Spleen (tissue), 11 donors: ENCODE measurements around the gene MATR3. TPM values are rescaled to one million over a fixed set of nuclear protein-coding genes. Genes with fewer than 3 reads are reported as not detected.

Experiments
- DNase-seq: peaks from one replicate; pipeline ENCODE4 v3.0.0-alpha.2; 2020
- H3K27ac ChIP-seq, 8 donors: fragments of 200-600 bp; sonication (generic) in 7 of 8; 1 replicate in 4 of 8; 2 replicates in 4 of 8; pipeline versions ENCODE4 v1.5.0 to v1.8.0; 2016 to 2021; ENCODE audit warnings: inconsistent platforms in 4 of 8, mild to moderate bottlenecking in 4 of 8, moderate library complexity in 1 of 8
- H3K27me3 ChIP-seq, 7 donors: fragments of 200-600 bp; sonication (generic) in 6 of 7; replicated peaks in 1 of 7; 1 replicate in 4 of 7; 2 replicates in 3 of 7; pipeline versions ENCODE4 v1.5.0 to v1.8.0; 2016 to 2021; ENCODE audit warnings: inconsistent platforms in 3 of 7, mild to moderate bottlenecking in 1 of 7
- H3K36me3 ChIP-seq, 6 donors: fragments of 200-600 bp; sonication (generic) in 5 of 6; 1 replicate in 4 of 6; 2 replicates in 2 of 6; pipeline versions ENCODE4 v1.5.0 to v1.8.0; 2016 to 2021; ENCODE audit warnings: inconsistent platforms in 2 of 6
- H3K4me1 ChIP-seq, 6 donors: fragments of 200-600 bp; sonication (generic) in 5 of 6; 1 replicate in 3 of 6; 2 replicates in 3 of 6; pipeline versions ENCODE4 v1.5.0 to v1.8.0; 2016 to 2021; ENCODE audit warnings: inconsistent platforms in 3 of 6
- H3K4me3 ChIP-seq, 8 donors: fragments of 200-600 bp; sonication (generic) in 7 of 8; 1 replicate in 4 of 8; 2 replicates in 4 of 8; pipeline versions ENCODE4 v1.5.0 to v1.8.0; 2016 to 2021; ENCODE audit warnings: inconsistent platforms in 4 of 8, mild to moderate bottlenecking in 4 of 8, moderate library complexity in 2 of 8
- H3K9me3 ChIP-seq, 8 donors: fragments of 200-600 bp; sonication (generic) in 7 of 8; 1 replicate in 4 of 8; 2 replicates in 4 of 8; pipeline versions ENCODE4 v1.5.0 to v1.8.0; 2016 to 2021; ENCODE audit warnings: inconsistent platforms in 4 of 8
- POLR2A ChIP-seq, 3 donors: fragments of 450-650 bp; IDR thresholded peaks; one replicate each; pipeline ENCODE4 v1.5.1; 2017; ENCODE audit warnings: antibody characterized with exemption in 3 of 3, mild to moderate bottlenecking in 1 of 3
- POLR2AphosphoS5 ChIP-seq, 3 donors: sonication (generic); formaldehyde crosslinking; IDR thresholded peaks; one replicate each; pipeline ENCODE4 v1.5.1; 2017; ENCODE audit warnings: antibody characterized with exemption in 3 of 3
- WGBS, 5 donors: extraction: QIAGEN DNeasy Blood & Tissue Kit in 3 of 5; methylation state at CpG; one replicate each; pipeline versions ENCODE4 v1.1.5 to v1.1.7; 2013 to 2018; 5-methylcytosine and 5-hydroxymethylcytosine counted together
- intact Hi-C: fragments of 100-400 bp; cut with DNase I; formaldehyde crosslinking; loops from one replicate; pipeline ENCODE4 v1.15.0; 2023; ENCODE audit warnings: low total_unique reads
- polyA plus RNA-seq, 3 donors: library from polyadenylated mRNA; stranded (reverse); fragments of 200-250 nt; gene quantifications; one replicate each; pipeline ENCODE4 v1.2.1, GENCODE V29; 2013
- total RNA-seq, 7 donors: library from RNA; depleted of rRNA in 3 of 7; stranded (reverse); fragments of >200 nt in 3 of 7; fragmentation: NEBNext Ultra II Directional in 4 of 7; extraction: Animal tissue kit (Norgen Biotek cat#: 25700) in 4 of 7; gene quantifications; one replicate each; pipeline versions ENCODE4 v1.1.0 to v1.2.1, GENCODE V29; 2016 to 2021
- TF ChIP-seq, protein P1 (sequence below), 11 experiments: fragments of 200-600 bp in 7 of 11; fragments of 450-650 bp in 4 of 11; sonication (generic) in 4 of 11; IDR thresholded peaks in 8 of 11; conservative IDR thresholded peaks in 3 of 11; 1 replicate in 7 of 11; 2 replicates in 4 of 11; pipeline versions ENCODE4 v1.4.0 to v1.8.0; 2016 to 2021; ENCODE audit warnings: antibody characterized with exemption in 11 of 11, inconsistent platforms in 4 of 11, mild to moderate bottlenecking in 1 of 11
- donor health status: healthy with polysubstance abuse.
- donor health status: DM: no; HTN: no; CAD: no; lungs with moderate emphysema.
- donor health status: DM: no; HTN: no; CAD: no.
- donor health status: Bipolar disorder and iron deficiency.
- donor health status: healthy.
- donor health status: DM: no; HTN: no; CAD: no.
- donor health status: DM: yes; HTN: yes; CAD: no.

Gene MATR3
- total and polyA plus RNA-seq, 10 donors: 114 to 251 (median 206) TPM

DNA sequence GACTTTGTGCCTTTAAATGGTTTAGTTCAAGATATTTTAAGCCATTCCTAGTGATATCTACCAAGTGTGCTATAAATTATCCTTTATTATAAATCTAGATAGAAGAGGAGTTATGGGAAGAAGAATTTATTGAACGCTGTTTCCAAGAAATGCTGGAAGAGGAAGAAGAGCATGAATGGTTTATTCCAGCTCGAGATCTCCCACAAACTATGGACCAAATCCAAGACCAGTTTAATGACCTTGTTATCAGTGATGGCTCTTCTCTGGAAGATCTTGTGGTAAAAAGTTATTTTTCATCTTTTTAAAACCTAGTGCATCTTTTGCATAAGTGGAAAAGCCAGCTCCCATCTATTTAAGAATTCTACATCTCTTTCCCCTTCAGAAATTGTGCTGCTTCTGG is 70.9 kb downstream of the MATR3 start:
- Histone ChIP-seq H3K27me3 (no peaks in the 10 kb centered on the region), H3K36me3 (peaks cover 0 to 86% (median 55%) of the 10 kb centered on the region in 6 donors), H3K9me3 (no peaks in the 10 kb centered on the region), H3K4me3 (no peak overlapping the region), H3K4me1 (peaks cover 0 to 18% (median 0%) of the 10 kb centered on the region in 6 donors), H3K27ac (no peak overlapping the region)
- intact Hi-C loops: no loop called here
- no peak for DNase-seq
- TF ChIP-seq, protein P1, sequence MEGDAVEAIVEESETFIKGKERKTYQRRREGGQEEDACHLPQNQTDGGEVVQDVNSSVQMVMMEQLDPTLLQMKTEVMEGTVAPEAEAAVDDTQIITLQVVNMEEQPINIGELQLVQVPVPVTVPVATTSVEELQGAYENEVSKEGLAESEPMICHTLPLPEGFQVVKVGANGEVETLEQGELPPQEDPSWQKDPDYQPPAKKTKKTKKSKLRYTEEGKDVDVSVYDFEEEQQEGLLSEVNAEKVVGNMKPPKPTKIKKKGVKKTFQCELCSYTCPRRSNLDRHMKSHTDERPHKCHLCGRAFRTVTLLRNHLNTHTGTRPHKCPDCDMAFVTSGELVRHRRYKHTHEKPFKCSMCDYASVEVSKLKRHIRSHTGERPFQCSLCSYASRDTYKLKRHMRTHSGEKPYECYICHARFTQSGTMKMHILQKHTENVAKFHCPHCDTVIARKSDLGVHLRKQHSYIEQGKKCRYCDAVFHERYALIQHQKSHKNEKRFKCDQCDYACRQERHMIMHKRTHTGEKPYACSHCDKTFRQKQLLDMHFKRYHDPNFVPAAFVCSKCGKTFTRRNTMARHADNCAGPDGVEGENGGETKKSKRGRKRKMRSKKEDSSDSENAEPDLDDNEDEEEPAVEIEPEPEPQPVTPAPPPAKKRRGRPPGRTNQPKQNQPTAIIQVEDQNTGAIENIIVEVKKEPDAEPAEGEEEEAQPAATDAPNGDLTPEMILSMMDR (IDR thresholded peaks at IDR 0.05 in 8 of 11, conservative IDR thresholded peaks at IDR 0.05 in 3 of 11): no peak
- TF ChIP-seq POLR2AphosphoS5 (IDR thresholded peaks at IDR 0.05) (no peak), POLR2A (IDR thresholded peaks at IDR 0.05) (no peak)
- WGBS, 5 donors: 79 to 92% (median 86%) methylated on average over 2 of the region's 2 CpGs

DNA sequence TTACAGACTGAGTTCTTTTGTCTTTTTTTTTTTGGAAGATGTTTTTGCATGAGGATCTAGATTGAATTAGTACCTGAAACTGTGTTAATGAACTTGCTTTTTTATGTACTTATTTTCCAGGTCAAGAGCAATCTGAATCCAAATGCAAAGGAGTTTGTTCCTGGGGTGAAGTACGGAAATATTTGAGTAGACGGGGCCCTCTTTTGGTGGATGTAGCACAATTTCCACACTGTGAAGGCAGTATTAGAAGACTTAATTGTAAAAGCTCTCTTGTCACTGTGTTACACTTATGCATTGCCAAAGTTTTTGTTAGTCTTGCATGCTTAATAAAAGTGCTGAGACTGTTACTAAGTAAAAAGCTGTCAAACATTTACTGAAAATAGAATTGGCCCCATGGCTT is 75.1 kb downstream of the MATR3 start:
- Histone ChIP-seq H3K4me1 (peaks cover 0 to 10% (median 0%) of the 10 kb centered on the region in 6 donors), H3K36me3 (peaks cover 0 to 100% (median 70%) of the 10 kb centered on the region in 6 donors), H3K9me3 (no peaks in the 10 kb centered on the region), H3K4me3 (no peak overlapping the region), H3K27ac (no peak overlapping the region), H3K27me3 (no peaks in the 10 kb centered on the region)
- TF ChIP-seq, protein P1 (IDR thresholded peaks at IDR 0.05 in 8 of 11, conservative IDR thresholded peaks at IDR 0.05 in 3 of 11): no peak
- TF ChIP-seq POLR2A (IDR thresholded peaks at IDR 0.05) (no peak), POLR2AphosphoS5 (IDR thresholded peaks at IDR 0.05) (no peak)
- intact Hi-C loops: no loop called here
- 79 to 85% (median 83%) methylated on average over 2 of the region's 2 CpGs for WGBS, 5 donors
- DNase-seq: no peak

DNA sequence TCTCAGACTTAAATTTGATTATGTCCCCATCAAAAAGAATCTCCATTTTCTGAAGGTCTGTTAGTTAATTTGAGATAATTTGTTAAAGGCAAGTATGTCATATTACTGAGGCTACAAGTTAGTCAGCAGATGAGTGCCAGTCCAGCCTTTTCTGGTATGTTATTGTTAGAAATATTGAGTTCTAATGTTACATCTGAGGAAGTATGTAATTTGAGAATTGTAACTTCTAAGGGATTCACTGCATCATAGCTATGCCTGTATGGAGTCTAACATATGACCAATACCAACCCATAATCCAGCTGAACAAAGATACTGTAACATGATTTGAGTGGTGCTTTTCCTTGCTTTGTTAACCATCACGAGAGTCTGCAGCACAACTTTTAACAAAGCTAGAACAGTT is 75.6 kb downstream of the MATR3 start:
- WGBS, 5 donors: 88 to 100% (median 96%) methylated on average over 1 of the region's 1 CpG
- TF ChIP-seq POLR2AphosphoS5 (IDR thresholded peaks at IDR 0.05) (no peak), POLR2A (IDR thresholded peaks at IDR 0.05) (no peak)
- TF ChIP-seq, protein P1 (IDR thresholded peaks at IDR 0.05 in 8 of 11, conservative IDR thresholded peaks at IDR 0.05 in 3 of 11): no peak
- no peak overlapping the region for H3K4me3 ChIP-seq

DNA sequence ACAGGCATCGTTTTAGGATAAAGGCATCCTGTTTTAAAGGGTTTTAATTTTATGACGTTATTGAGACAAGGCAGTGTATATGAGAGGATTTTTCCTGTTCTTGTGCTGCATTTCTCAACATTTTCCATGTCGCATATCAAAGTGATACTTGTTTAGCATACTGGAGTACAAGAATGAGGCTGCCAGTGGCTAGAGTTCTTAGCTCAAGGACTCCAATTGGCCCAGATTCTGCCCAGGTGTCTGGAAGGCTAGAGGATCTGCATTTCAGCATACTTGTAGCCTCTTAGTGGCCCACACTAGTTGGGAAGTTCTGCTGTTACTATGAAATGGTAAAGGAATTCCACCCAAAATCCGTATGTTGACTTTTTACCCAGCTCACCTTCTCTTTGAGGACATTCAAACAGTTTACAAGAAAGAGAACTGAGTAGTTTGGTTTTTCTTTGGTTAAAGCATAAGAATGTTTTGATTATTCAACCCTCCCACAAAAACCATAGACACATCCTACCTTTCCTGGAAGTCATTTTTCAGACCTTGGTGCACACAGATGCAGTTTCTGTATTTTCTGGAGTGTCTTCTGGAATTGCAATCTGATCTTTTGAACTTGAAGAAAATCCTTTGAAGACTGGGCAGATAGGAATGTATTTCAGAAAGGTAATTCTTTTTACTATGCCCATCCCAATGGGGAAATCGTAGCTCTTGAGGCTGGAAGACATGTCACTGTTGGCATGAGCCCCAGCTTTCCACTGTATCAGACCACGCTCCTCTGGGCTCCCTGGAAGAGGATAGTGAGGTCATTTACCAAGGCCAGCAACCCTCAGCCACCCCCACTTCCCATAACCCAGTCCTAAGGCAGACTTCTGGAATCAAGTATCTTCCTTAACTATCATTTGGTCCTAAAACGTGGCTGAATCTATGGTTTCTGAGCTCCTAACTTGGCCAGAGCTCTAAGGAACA is 78.2 kb downstream of the MATR3 start:
- no peaks in the 10 kb centered on the region for H3K27me3 ChIP-seq
- H3K9me3 ChIP-seq: no peaks in the 10 kb centered on the region
- intact Hi-C loops: no loop called here
- WGBS, 5 donors: 72 to 84% (median 78%) methylated on average over 6 to 7 of the region's 7 CpGs
- DNase-seq: peak; percentile 13
- H3K27ac ChIP-seq: no peak overlapping the region
- H3K4me3 ChIP-seq: no peak overlapping the region
- no peak for TF ChIP-seq POLR2A (IDR thresholded peaks at IDR 0.05)
- H3K36me3 ChIP-seq: peaks cover 0 to 86% (median 39%) of the 10 kb centered on the region in 6 donors
- peaks cover 0 to 10% (median 0%) of the 10 kb centered on the region in 6 donors for H3K4me1 ChIP-seq

More for the DNA sequence above, 75.6 kb downstream of the MATR3 start:
- Histone ChIP-seq H3K27ac (no peak overlapping the region), H3K36me3 (peaks cover 0 to 99% (median 64%) of the 10 kb centered on the region in 6 donors), H3K9me3 (no peaks in the 10 kb centered on the region), H3K4me1 (peaks cover 0 to 10% (median 0%) of the 10 kb centered on the region in 6 donors), H3K27me3 (no peaks in the 10 kb centered on the region)
- intact Hi-C loops: no loop called here
- no peak for DNase-seq
